Activated naive CD8-positive, alpha-beta T cell treated with anti-CD3 and anti-CD28 coated beads for 36 hours (primary cell): ENCODE data around the gene PCDHGB6. TPM values are rescaled to one million over a fixed set of nuclear protein-coding genes. Genes with fewer than 3 reads are reported as not detected.
A peak's percentile ranks its signal among the peaks of the same experiment; 100 is the strongest.
"Not testable (repeated sequence)": the region's sequence is repeated elsewhere in the genome, so short reads cannot be mapped to it uniquely, and the experiment has no call there.

Source experiments
- DNase-seq: peaks from one replicate; pipeline ENCODE4 v3.0.0; 2021
- H3K27ac Mint-ChIP-seq: one replicate; pipeline ENCODE4 v1.8.0; 2022; ENCODE audit warnings: mild to moderate bottlenecking, moderate library complexity, mixed read lengths
- H3K27me3 Mint-ChIP-seq: one replicate; pipeline ENCODE4 v1.8.0; 2022; ENCODE audit warnings: mild to moderate bottlenecking, mixed read lengths
- H3K36me3 Mint-ChIP-seq: one replicate; pipeline ENCODE4 v1.8.0; 2021; ENCODE audit warnings: mild to moderate bottlenecking, mixed read lengths
- H3K4me1 Mint-ChIP-seq: one replicate; pipeline ENCODE4 v1.8.0; 2021; ENCODE audit warnings: mixed read lengths
- H3K4me3 Mint-ChIP-seq: one replicate; pipeline ENCODE4 v1.8.0; 2022; ENCODE audit warnings: mild to moderate bottlenecking, moderate library complexity, mixed read lengths
- H3K9me3 Mint-ChIP-seq: one replicate; pipeline ENCODE4 v1.8.0; 2022; ENCODE audit warnings: mixed read lengths
- total RNA-seq, 2 experiments: library from RNA; stranded (reverse); gene quantifications; one replicate each; pipeline ENCODE4 v1.2.3, GENCODE V29; 2021

The PCDHGB6 gene
- total RNA-seq, 2 experiments from 2014 or later, result not detected

DNA sequence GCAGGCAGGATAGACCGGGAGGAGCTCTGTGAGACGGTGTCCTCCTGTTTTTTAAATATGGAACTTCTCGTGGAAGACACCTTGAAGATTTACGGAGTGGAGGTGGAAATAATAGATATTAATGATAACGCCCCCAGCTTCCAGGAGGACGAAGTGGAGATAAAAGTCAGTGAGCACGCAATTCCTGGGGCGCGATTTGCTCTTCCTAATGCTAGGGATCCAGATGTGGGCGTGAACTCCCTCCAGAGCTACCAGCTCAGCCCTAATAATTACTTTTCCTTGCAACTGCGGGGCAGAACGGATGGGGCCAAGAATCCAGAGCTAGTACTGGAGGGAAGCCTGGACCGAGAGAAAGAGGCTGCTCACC is 13.7 kb downstream of the PCDHGB6 start:
- Mint-ChIP-seq H3K27me3 (peaks cover 88% of the 10 kb centered on the region), H3K4me1 (peaks cover 5% of the 10 kb centered on the region), H3K27ac (no peak overlapping the region), H3K4me3 (peak overlapping the region; percentile 78), H3K36me3 (peaks cover 32% of the 10 kb centered on the region), H3K9me3 (peaks cover 37% of the 10 kb centered on the region)
- DNase-seq, result no peak

DNA sequence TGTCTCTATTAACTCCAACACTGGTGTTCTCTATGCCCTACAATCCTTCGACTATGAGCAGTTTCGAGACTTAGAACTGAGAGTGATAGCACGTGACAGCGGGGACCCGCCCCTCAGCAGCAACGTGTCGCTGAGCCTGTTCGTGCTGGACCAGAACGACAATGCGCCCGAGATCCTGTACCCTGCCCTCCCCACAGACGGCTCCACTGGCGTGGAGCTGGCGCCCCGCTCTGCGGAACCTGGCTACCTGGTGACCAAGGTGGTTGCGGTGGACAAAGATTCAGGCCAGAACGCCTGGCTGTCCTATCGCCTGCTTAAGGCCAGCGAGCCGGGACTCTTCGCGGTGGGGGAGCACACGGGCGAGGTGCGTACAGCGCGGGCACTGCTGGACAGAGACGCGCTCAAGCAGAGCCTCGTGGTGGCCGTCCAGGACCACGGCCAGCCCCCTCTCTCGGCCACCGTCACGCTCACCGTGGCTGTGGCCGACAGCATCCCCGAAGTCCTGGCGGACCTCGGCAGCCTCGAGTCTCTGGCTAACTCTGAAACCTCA is 15.0 kb downstream of the PCDHGB6 start:
- H3K4me3 Mint-ChIP-seq, result no peak overlapping the region
- no peak for DNase-seq
- H3K9me3 Mint-ChIP-seq, result peaks cover 35% of the 10 kb centered on the region
- no peak overlapping the region for H3K27ac Mint-ChIP-seq
- peaks cover 4% of the 10 kb centered on the region for H3K4me1 Mint-ChIP-seq
- peaks cover 90% of the 10 kb centered on the region for H3K27me3 Mint-ChIP-seq
- H3K36me3 Mint-ChIP-seq, result peaks cover 32% of the 10 kb centered on the region

DNA sequence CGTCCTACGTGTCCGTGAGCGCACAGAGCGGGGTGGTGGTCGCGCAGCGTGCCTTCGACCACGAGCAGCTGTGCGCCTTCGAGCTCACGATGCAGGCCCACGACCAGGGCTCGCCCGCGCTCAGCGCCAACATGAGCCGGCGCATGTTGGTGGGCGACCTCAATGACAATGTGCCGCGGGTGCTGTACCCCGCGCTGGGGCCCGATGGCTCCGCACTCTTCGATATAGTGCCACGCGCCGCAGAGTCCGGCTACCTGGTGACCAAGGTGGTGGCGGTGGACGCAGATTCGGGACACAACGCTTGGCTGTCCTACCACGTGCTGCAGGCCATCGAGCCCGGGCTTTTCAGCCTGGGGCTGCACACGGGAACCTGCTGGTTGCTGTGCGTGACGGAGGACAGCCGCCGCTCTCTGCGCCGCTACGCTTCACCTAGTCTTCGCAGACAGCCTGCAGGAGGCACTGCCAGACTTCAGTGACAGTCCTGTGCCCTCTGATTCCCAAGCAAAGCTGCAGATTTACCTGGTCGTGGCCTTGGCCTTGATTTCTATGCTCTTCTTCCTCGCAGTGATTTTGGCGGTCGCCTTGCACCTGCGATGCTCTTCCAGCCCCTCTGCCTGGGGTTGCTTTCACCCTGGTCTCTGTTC is 20.1 kb downstream of the PCDHGB6 start:
- Mint-ChIP-seq H3K27ac (no peak overlapping the region), H3K4me3 (no peak overlapping the region), H3K9me3 (peaks cover 28% of the 10 kb centered on the region), H3K4me1 (peaks cover 6% of the 10 kb centered on the region), H3K36me3 (peaks cover 26% of the 10 kb centered on the region), H3K27me3 (peaks cover 82% of the 10 kb centered on the region)
- no peak for DNase-seq

DNA sequence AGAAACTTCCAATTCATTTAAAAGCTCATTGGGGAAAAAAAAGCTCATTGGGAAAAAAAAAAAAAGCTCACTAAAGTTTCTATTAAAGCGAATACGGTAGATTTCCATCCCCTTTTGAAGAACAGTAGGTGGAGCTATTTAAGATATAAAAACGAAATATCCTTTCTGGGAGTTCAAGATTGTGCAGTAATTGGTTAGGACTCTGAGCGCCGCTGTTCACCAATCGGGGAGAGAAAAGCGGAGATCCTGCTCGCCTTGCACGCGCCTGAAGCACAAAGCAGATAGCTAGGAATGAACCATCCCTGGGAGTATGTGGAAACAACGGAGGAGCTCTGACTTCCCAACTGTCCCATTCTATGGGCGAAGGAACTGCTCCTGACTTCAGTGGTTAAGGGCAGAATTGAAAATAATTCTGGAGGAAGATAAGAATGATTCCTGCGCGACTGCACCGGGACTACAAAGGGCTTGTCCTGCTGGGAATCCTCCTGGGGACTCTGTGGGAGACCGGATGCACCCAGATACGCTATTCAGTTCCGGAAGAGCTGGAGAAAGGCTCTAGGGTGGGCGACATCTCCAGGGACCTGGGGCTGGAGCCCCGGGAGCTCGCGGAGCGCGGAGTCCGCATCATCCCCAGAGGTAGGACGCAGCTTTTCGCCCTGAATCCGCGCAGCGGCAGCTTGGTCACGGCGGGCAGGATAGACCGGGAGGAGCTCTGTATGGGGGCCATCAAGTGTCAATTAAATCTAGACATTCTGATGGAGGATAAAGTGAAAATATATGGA is 22.7 kb downstream of the PCDHGB6 start, which contains the start of gene PCDHGA12:
Gene PCDHGA12, plus strand, starts transcription at position 176 of the 782 bp plus-strand sequence. Its CDS starts 253 bp downstream, at position 429.
- Mint-ChIP-seq H3K36me3 (peaks cover 26% of the 10 kb centered on the region), H3K4me1 (peaks cover 6% of the 10 kb centered on the region), H3K9me3 (peaks cover 28% of the 10 kb centered on the region), H3K27ac (no peak within 1 kb of the TSS), H3K27me3 (peaks cover 85% of the 10 kb centered on the region), H3K4me3 (peak within 1 kb of the TSS; percentile 44)
- peak; percentile 38 for DNase-seq

DNA sequence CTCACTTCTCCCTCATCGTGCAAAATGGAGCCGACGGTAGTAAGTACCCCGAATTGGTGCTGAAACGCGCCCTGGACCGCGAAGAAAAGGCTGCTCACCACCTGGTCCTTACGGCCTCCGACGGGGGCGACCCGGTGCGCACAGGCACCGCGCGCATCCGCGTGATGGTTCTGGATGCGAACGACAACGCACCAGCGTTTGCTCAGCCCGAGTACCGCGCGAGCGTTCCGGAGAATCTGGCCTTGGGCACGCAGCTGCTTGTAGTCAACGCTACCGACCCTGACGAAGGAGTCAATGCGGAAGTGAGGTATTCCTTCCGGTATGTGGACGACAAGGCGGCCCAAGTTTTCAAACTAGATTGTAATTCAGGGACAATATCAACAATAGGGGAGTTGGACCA is 23.5 kb downstream of the PCDHGB6 start:
- H3K27ac Mint-ChIP-seq, result no peak overlapping the region
- H3K4me3 Mint-ChIP-seq, result peak overlapping the region; percentile 44
- H3K4me1 Mint-ChIP-seq, result peaks cover 6% of the 10 kb centered on the region
- no peak for DNase-seq
- peaks cover 81% of the 10 kb centered on the region for H3K27me3 Mint-ChIP-seq
- H3K9me3 Mint-ChIP-seq, result peaks cover 28% of the 10 kb centered on the region
- peaks cover 26% of the 10 kb centered on the region for H3K36me3 Mint-ChIP-seq

DNA sequence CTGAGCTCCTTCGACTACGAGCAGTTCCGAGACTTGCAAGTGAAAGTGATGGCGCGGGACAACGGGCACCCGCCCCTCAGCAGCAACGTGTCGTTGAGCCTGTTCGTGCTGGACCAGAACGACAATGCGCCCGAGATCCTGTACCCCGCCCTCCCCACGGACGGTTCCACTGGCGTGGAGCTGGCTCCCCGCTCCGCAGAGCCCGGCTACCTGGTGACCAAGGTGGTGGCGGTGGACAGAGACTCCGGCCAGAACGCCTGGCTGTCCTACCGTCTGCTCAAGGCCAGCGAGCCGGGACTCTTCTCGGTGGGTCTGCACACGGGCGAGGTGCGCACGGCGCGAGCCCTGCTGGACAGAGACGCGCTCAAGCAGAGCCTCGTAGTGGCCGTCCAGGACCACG is 24.5 kb downstream of the PCDHGB6 start:
- peaks cover 75% of the 10 kb centered on the region for H3K27me3 Mint-ChIP-seq
- H3K27ac Mint-ChIP-seq, DNase-seq, H3K4me3 Mint-ChIP-seq, H3K4me1 Mint-ChIP-seq: not testable (repeated sequence)
- H3K36me3 Mint-ChIP-seq, result peaks cover 26% of the 10 kb centered on the region
- H3K9me3 Mint-ChIP-seq, result peaks cover 29% of the 10 kb centered on the region

DNA sequence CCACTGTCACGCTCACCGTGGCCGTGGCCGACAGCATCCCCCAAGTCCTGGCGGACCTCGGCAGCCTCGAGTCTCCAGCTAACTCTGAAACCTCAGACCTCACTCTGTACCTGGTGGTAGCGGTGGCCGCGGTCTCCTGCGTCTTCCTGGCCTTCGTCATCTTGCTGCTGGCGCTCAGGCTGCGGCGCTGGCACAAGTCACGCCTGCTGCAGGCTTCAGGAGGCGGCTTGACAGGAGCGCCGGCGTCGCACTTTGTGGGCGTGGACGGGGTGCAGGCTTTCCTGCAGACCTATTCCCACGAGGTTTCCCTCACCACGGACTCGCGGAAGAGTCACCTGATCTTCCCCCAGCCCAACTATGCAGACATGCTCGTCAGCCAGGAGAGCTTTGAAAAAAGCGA is 24.9 kb downstream of the PCDHGB6 start:
- H3K4me3 Mint-ChIP-seq, H3K27ac Mint-ChIP-seq, H3K4me1 Mint-ChIP-seq, DNase-seq: not testable (repeated sequence)
- Mint-ChIP-seq H3K27me3 (peaks cover 73% of the 10 kb centered on the region), H3K36me3 (peaks cover 26% of the 10 kb centered on the region), H3K9me3 (peaks cover 29% of the 10 kb centered on the region)

DNA sequence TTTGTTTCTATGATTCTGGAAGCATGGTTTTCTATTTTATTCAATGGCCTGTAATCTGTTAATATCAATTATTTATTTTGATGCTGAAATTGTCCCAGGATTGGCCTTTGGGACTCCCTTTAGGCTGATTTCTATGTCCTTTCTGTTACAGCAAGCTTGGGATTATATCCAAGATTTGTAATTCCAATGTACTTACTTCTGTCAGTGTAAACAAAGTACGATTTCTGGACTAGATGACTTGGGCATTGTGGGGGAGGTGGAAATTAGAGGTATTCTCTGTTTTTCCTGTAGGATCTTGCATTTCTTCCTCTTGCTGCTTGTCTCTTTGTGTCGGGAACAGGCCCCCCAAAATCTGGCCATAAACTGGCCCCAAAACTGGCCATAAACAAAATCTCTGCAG is 26.2 kb downstream of the PCDHGB6 start:
- DNase-seq, result no peak
- Mint-ChIP-seq H3K36me3 (peaks cover 22% of the 10 kb centered on the region), H3K9me3 (peaks cover 25% of the 10 kb centered on the region), H3K27ac (no peak overlapping the region), H3K4me3 (no peak overlapping the region), H3K27me3 (peaks cover 64% of the 10 kb centered on the region), H3K4me1 (peaks cover 6% of the 10 kb centered on the region)

DNA sequence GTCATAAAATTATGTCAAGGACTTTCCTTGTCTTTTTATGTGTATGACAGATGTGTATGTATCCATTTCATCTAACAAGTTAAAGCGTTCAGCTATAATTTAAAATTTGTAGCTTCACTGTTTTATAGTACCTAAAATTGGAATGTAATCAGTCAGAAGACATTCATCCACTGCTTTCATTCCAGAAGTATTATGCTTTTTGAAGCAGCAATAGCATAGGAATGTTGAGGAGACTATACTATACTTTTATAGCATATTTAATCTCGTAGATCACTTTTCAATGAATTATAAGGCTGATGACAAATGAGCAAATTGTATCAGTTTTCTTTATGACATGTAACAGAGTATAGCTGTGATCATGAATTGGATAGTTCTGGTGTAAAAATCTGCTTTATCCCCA is 29.4 kb downstream of the PCDHGB6 start:
- Mint-ChIP-seq H3K4me1 (no peaks in the 10 kb centered on the region), H3K4me3 (no peak overlapping the region), H3K27me3 (peaks cover 44% of the 10 kb centered on the region), H3K36me3 (peaks cover 6% of the 10 kb centered on the region), H3K9me3 (peaks cover 18% of the 10 kb centered on the region), H3K27ac (no peak overlapping the region)
- no peak for DNase-seq

DNA sequence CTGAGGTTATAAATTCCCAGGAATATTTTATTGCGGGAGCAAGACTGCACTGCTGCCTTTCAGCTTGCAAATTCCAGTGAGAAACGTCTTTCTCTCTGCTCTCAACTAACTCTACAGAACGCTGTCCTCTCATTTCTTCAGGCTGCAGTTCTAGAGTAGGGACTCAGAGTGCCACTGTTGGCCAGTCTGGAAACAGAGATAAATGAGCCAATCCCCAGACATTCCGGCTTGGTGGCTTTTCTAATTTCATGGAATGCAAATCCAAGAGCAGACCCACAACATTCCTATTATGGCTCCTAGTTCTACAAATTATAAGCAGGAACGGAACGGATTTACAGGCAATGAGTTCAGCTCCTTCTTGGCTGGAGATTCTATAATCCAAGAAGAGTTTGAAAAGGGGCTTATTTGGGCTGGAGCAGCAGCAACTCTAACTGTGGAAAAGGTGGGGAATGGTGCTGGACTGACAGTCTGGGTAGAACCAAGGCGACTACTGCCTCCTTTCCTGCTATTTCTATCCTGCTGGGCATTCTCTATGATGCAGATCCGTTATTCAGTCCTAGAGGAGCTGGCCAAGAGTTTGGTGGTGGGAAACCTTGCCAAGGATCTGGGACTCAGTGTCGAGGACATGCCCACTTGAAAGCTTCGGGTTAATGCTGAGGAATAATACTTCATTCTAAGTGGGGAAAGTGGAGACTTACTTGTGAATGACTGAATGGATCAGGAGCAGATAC is 31.8 kb downstream of the PCDHGB6 start:
- no peak overlapping the region for H3K4me3 Mint-ChIP-seq
- H3K9me3 Mint-ChIP-seq, result peaks cover 10% of the 10 kb centered on the region
- H3K27me3 Mint-ChIP-seq, result peaks cover 27% of the 10 kb centered on the region
- no peak for DNase-seq
- H3K27ac Mint-ChIP-seq, result no peak overlapping the region
- no peaks in the 10 kb centered on the region for H3K4me1 Mint-ChIP-seq
- H3K36me3 Mint-ChIP-seq, result no peaks in the 10 kb centered on the region

DNA sequence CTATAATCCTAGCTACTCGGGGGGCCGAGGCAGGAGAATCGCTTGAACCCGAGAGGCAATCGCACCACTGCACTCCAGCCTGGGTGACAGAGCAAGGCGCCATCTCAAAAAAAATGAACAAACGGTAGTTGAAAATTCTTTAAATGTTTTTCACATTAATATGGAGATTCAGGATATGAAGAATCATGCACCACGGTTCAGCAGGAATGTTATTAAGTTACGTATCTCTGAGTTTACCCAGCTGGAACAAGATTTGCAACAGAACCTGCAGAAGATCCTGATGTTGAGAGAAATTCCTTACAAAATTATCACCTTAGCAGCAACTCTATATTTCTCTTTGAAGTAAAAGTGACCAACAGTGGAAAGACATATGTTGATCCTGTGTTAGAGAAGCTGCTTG is 32.5 kb downstream of the PCDHGB6 start:
- peaks cover 11% of the 10 kb centered on the region for H3K9me3 Mint-ChIP-seq
- H3K27ac Mint-ChIP-seq, result no peak overlapping the region
- DNase-seq, result no peak
- no peak overlapping the region for H3K4me3 Mint-ChIP-seq
- H3K36me3 Mint-ChIP-seq, result no peaks in the 10 kb centered on the region
- peaks cover 23% of the 10 kb centered on the region for H3K27me3 Mint-ChIP-seq
- H3K4me1 Mint-ChIP-seq, result no peaks in the 10 kb centered on the region

DNA sequence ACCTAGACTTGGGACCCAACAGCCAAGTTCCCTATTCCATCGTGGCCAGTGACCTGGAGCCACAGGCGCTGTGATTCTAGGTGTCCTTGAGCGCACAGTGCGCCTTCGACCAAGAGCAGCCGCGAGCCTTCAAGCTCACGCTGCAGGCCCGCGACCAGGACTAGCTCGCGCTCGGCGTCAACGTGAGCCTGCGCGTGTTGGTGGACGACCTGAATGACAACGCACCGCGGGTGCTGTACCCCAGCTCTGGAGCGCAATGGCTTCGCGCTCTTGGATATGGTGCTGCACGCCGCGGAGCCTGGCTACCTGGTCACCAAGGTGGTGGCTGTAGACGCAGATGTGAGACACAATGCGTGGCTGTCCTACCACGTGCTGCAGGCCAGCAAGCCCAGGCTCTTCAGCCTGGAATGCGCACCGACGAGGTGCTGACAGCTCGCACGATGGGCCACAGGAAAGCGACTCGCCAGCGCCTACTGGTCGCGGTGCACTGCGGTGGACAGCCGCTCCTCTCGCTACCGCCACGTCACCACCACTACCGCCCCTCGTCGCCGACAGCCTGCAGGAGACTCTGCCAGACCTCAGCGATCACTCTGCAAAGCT is 33.9 kb downstream of the PCDHGB6 start:
- Mint-ChIP-seq H3K27ac (no peak overlapping the region), H3K9me3 (peaks cover 10% of the 10 kb centered on the region), H3K4me1 (no peaks in the 10 kb centered on the region), H3K4me3 (no peak overlapping the region), H3K27me3 (peaks cover 23% of the 10 kb centered on the region), H3K36me3 (no peaks in the 10 kb centered on the region)
- no peak for DNase-seq
